Uterus (tissue), 2 donors: ENCODE results near the gene MSANTD2.

Experiments used
- POLR2A ChIP-seq, 2 donors: fragments of 450-650 bp; IDR thresholded peaks; one replicate each; pipeline ENCODE4 v1.6.1; 2016; ENCODE audit warnings: antibody characterized with exemption in 2 of 2, mild to moderate bottlenecking in 1 of 2, moderate library complexity in 1 of 2
- TF ChIP-seq, protein P1 (sequence below), 4 experiments: fragments of 200-600 bp in 2 of 4; fragments of 450-650 bp in 2 of 4; sonication (generic) in 2 of 4; IDR thresholded peaks; one replicate each; pipeline ENCODE4 v1.5.1; 2016 to 2019; ENCODE audit warnings: antibody characterized with exemption in 4 of 4, mild to moderate bottlenecking in 2 of 4, moderate library complexity in 1 of 4

DNA sequence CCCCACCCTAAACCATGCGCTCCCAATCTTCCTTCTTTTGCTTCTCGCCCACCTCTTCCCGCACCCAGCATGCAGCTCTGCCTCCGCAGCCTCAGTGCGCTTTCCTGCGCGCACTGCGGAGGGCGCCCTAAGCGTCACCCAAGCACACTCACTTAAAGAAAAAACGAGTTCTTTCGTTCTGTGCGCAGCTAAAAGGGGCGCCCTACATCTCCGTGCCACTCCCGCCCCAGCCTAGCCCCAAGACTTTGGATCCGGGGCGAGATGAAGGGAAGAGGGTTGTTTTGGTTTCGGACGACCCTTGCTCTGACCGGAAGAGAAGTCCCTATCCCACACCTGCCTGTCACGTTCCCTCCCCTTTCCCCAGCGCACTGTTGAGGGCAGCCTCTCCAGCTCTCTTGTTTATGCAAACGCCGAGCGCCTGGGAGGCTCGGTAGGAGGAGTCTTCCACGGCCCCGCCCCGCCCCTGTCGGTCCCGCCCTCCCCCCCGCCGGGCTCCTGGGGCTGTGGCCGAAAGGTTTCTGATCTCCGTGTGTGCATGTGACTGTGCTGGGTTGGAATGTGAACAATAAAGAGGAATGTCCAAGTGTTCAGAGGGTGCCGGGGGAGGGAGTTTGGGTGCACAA is 53.5 kb downstream of the MSANTD2 start:
- TF ChIP-seq, protein P1, sequence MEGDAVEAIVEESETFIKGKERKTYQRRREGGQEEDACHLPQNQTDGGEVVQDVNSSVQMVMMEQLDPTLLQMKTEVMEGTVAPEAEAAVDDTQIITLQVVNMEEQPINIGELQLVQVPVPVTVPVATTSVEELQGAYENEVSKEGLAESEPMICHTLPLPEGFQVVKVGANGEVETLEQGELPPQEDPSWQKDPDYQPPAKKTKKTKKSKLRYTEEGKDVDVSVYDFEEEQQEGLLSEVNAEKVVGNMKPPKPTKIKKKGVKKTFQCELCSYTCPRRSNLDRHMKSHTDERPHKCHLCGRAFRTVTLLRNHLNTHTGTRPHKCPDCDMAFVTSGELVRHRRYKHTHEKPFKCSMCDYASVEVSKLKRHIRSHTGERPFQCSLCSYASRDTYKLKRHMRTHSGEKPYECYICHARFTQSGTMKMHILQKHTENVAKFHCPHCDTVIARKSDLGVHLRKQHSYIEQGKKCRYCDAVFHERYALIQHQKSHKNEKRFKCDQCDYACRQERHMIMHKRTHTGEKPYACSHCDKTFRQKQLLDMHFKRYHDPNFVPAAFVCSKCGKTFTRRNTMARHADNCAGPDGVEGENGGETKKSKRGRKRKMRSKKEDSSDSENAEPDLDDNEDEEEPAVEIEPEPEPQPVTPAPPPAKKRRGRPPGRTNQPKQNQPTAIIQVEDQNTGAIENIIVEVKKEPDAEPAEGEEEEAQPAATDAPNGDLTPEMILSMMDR (IDR thresholded peaks at IDR 0.05) = peak in 2 of 4 experiments; percentile 13 to 24
- peak; percentile 49 to 52 for TF ChIP-seq POLR2A (IDR thresholded peaks at IDR 0.05)
